ENCODE results near the gene SFRP4.

The SFRP4 gene

GRCh38 chr7:37924491-37925041 lies 7.9 kb upstream of the SFRP4 start:
- no peak for DNase-seq

- DNase-seq = no peak
Measured at GRCh38 chr7:37923996-37924395, 7.4 kb upstream of the SFRP4 start.

GRCh38 chr7:37921876-37922275 lies 5.3 kb upstream of the SFRP4 start:
- DNase-seq = no peak

- DNase-seq = no peak
Measured at GRCh38 chr7:37920849-37921805, 4.5 kb upstream of the SFRP4 start.

- DNase-seq = no peak
Measured at GRCh38 chr7:37920305-37920848, 3.8 kb upstream of the SFRP4 start, which contains the start of gene EPDR1. EPDR1 (plus strand) TSS chr7:37920640; CDS start chr7:37920940, 300 bp downstream.

GRCh38 chr7:37918526-37918925 lies 1.9 kb upstream of the SFRP4 start:
- DNase-seq = no peak

GRCh38 chr7:37916017-37916672 lies 472 bp downstream of the SFRP4 start:
- DNase-seq = no peak

- DNase-seq = no peak
Measured at GRCh38 chr7:37915438-37915837, 1.2 kb downstream of the SFRP4 start.

GRCh38 chr7:37912756-37913155 lies 3.9 kb downstream of the SFRP4 start:
- DNase-seq = no peak

- no peak for DNase-seq
Measured at GRCh38 chr7:37908221-37908788, 8.3 kb downstream of the SFRP4 start.

- no peak for DNase-seq
Measured at GRCh38 chr7:37901890-37902524, 14.6 kb downstream of the SFRP4 start.

GRCh38 chr7:37901236-37901827 lies 15.3 kb downstream of the SFRP4 start:
- no peak for DNase-seq

GRCh38 chr7:37899712-37900247 lies 16.8 kb downstream of the SFRP4 start:
- no peak for DNase-seq

- DNase-seq = no peak
Measured at GRCh38 chr7:37894671-37895070, 21.9 kb downstream of the SFRP4 start.

- DNase-seq = no peak
Measured at GRCh38 chr7:37893359-37893758, 23.3 kb downstream of the SFRP4 start.

- DNase-seq = no peak
Measured at GRCh38 chr7:37882086-37882485, 34.5 kb downstream of the SFRP4 start.
